GM21717 (cell line): ENCODE measurements around the gene SWAP70.
"Not testable (repeated sequence)": the region's sequence is repeated elsewhere in the genome, so short reads cannot be mapped to it uniquely, and the experiment has no call there.

Experiments used
- ATAC-seq: cut with Tn5 transposase; IDR thresholded peaks from one replicate; pipeline ENCODE4 v1.9.1; 2021; ENCODE audit warnings: mild to moderate bottlenecking, moderate library complexity; ENCODE audit not compliant: unreplicated experiment

Gene SWAP70

DNA sequence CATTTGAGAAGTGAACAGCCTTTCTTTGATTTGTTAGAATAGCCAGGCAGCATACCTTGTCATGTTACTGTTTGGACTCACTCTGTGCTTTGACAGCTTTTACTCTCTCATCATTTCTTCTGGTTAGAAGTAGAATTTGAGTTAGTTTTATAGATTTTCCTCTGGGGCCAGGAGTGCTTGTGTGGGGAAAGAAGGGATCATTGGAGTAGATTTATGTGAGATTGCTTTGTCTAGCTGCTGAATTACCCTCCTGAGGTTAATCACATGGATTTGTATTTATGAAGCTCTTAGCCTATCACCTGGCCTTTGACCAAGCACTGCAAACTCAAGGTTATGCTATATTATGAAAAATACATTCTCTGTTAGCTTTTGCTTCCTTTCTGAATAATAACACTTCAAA lies 54.3 kb downstream of the SWAP70 start:
- no peak for ATAC-seq

DNA sequence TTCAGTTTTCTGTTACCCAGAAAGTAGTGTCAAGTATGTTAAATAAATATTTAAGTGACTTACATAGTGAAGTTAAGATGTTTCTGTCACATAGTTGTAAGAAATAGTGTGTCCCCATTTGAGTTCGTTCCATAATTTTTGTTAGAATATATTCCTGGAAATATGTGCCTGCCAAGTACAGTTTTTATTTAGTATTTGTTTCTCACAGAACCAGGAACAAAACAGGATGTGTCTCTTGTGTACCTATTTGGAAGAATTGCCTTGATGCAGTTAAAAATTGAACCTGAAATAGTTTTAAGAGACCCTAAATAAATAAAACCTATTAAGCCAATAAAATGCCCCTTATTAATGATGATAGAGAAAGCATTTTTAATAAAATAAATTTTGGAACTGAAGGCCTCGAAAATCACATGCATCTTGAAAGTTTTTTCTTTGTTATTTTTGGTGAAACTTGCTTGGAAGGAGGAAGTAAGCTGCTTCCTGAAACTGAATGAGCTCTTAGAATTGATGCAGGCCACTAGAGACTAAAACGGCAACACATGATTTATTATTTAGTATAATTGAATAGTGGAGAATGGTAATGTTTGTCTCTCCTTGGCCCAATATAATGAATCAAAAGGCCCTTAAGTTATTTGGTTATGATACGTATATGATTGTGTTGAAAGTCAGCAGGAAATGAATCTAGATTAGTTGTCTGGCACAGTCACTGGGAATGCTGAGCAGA lies 55.9 kb downstream of the SWAP70 start:
- no peak for ATAC-seq

DNA sequence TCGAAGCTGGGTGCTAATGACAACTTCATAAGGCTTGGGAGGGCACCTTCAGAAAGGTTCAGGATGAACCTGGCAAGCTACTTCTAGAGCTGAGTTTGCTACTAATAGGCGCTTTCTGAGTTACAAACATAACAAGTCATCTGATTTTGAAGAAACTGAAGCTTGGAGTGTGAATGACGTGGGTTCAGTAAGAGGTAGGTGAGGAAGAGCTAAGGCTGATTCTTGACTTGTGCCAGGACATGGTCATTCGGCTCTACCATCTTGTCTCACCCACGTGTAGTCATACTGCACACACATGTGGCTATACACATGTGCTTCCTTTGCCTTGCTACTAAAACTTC lies 56.4 kb downstream of the SWAP70 start:
- ATAC-seq = no peak

DNA sequence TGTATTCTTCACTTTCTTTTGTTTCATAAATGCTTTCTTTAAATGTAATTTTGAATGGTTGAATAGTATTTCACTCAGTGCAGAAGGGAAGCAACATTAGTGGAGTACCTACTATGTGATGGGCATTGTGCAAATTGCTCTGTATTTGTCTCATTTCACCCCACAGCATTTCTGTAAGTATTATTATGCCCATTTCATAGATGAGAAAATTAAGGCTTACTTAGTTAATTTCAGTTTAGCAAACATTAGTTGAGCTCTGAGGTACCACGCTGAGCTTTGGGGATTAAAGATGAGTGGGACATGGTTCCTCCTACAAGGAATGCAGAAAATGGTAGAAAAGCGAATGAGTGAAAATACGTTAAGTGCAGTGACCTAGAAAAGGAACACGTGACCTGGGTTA lies 58.1 kb downstream of the SWAP70 start:
- no peak for ATAC-seq

DNA sequence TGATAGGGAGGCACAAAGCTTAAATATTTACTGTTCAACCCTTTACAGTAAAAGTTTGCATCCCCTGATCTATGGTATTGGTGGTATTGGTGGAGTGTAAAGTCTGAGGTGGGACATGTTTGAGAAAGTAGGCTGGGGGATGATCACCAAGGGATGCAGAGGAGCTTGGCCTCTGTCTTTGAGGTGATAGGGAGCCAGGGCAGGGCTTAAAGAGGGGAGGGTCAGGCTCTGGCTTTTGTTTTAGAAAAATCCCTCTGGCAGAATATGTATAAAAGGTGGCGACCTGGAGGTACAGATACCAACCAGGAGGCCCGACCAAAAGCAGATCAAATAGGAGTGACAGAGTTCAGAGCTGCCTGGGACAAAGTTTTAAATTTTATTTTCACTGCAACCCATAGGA lies 59.0 kb downstream of the SWAP70 start:
- ATAC-seq = no peak

DNA sequence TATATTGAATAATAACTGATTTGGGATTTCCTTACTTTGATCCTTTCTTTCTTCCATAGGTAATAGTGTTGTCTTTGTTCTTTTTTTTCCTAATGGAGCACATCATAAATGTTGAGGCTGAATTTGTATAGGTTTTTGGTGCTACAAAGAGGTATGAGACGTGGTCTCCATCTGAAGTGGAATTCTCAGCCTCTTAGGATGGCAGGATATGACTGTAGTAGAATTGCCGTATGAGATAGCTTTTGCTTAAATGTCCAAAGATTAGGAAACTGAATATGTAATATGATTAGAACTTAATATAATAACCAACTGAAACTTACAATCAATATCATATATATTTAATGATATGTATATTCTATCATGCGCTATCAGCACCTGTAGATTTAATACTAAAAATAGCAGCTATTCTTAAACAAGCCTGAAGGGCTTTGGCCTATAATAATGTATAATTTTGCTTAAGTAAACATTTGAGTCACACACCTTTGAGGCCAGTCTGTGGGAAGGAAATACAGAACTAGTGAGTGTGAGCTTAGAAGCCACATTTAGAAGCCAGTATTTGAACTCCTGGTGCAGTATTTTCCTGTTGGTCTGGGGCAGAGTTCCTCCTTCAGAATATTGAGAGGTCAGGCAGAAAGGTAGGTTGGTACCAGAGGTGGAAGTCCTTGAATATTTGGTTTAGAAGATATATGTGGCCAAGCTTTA lies 62.6 kb downstream of the SWAP70 start:
- ATAC-seq = no peak

DNA sequence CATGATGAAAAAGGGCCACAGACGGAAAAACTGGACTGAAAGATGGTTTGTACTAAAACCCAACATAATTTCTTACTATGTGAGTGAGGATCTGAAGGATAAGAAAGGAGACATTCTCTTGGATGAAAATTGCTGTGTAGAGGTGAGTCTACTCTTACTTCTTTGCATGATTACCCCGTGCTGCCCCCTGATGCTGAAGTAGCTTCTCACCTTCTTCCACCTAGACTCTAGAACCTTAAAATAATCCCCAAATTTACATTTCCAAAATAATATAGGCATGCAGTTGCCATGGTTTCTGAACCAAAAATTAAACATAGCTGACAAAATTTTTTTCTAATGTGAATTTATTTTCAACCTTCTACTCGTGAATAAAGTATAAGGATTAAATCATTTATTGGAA lies 64.2 kb downstream of the SWAP70 start:
- ATAC-seq = no peak

DNA sequence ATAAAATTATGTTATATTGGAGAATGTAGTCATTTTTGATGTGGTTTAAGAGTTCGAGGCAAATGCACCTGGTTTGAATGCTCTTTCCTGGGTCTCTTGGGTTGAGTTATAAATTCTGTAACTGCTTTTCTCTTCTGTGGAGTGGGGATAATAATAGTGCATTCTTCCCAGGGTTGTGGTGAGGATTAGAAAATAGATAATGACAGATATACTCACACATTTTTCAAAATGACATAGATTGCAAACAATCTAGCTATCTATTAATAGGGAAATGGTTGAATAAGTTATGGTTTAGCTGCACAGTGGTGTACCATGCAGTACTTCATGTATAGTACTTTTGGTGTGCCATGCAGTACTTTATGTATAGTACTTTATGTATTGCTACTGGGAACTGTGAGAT lies 67.4 kb downstream of the SWAP70 start:
- ATAC-seq = no peak

DNA sequence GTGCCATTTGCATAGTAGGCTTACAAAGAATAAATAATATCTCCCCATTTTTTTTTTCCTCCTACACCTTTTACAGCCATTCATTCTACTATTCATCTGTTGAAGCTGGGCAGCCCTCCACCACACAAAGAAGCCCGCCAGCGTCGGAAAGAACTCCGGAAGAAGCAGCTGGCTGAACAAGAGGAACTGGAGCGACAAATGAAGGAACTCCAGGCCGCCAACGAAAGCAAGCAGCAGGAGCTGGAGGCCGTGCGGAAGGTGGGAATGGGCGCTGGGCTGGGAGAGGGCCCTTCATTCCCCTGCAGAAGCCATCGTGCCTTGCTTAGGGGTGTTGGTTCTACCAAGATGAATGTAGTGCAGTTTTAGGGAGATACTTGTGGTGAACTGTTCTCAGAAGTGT lies 68.6 kb downstream of the SWAP70 start:
- ATAC-seq = no peak

DNA sequence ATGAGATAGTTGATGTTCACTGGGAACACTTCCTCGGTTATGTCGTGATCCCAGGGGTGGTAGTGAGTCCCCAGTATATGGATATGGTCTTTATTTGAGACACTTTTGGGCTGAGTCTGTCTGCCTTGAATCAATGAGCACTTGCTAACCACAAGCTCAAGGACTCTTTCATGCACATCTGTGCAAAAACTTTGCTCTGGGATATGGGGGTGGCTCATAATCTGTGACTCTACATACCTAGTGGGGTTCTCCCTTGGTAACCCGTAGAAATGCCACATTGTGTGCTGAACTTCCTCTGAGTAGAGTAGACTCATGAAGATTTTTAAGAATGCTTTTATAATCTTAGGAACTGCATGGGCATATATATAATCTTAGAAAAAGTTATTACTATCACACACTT lies 69.3 kb downstream of the SWAP70 start:
- no peak for ATAC-seq

DNA sequence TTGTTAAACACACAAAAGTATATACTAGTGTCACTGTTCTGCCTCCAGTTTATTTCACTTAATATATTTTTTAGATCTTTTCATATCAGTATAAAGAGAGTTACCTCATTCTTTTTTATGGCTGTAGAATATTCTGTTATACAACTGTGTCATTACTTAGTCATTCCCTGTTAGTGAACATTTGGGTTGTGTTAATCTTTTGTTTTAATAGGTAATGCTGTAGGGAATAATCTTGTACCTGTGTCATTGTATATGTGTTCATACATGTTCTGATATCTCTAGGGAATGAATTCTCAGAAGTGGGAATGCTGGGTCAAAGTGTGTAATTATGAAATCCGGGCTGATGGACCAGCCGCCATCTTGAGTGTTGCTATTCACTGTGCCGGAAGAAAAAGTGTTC lies 71.4 kb downstream of the SWAP70 start:
- ATAC-seq = no peak

DNA sequence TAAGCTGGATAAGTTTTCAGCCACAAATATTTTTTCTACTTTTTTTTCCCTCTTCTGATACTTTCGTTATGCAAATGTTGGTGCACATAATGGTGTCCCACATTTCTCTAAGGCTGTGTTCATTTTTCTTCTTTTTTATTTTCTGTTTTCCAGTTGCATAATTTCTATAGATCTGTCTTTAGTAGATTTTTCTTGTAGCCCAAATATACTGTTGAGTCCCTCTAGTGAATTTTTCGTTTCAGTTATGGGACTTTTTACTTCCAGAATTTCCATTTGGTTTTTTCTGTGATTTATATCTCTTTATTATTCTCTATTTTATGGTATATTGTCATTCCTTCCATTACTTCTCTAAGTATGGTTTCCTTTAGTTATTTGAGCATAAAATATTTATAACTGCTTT lies 72.0 kb downstream of the SWAP70 start:
- no peak for ATAC-seq

DNA sequence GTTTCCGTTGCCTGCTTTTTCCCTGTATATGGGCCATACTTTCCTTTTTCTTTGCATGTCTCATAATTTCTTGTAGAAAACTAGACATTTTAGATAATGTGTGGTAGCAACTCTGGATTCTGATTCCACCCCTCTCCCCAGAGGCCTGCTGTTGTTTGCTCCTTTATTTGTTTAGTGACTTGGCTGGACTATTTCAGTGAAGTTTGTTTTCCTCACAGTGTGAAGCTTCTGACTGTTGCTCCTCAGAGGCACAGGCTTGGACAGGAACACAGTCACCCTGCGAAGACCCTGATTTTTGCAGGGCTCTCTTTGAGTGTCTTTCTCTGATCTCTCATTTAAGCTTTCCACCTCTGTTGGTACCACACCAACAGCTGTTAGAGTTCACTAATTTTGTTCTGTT lies 72.5 kb downstream of the SWAP70 start:
- ATAC-seq = no peak

DNA sequence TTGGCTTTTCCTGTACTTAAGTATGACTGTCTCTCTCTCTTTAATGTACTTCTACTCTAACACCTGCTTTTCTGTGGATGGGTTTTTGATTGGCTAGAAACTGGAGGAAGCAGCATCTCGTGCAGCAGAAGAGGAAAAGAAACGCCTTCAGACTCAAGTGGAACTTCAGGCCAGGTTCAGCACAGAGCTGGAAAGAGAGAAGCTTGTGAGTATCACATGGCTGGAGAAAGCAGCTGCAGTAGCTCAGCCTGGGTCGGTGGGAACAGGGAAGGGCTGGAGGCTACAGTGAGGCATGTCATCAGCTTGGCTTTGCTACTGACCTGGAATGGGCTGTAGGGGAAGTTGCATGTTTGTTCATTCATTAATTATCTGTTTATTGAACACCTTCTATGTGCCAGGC lies 74.2 kb downstream of the SWAP70 start:
- ATAC-seq = no peak

DNA sequence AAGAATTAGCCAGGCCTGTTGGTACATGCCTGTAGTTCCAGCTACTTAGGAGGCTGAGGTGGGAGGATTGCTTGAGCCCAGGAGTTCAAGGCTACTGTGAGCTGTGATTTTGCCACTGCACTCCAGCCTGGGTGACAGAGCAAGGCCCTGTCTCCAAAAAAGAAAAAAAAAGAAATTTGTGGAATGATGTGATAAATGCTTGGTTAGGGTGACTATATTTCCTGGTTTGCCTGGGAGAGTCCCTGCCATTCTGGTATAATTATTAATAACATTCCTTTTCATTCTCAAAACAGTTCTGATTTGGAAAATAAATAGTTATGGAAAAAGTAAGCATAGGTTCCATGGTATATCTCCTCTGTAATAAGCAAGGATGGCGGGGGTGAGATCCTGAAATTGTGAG lies 74.8 kb downstream of the SWAP70 start:
- no peak for ATAC-seq

DNA sequence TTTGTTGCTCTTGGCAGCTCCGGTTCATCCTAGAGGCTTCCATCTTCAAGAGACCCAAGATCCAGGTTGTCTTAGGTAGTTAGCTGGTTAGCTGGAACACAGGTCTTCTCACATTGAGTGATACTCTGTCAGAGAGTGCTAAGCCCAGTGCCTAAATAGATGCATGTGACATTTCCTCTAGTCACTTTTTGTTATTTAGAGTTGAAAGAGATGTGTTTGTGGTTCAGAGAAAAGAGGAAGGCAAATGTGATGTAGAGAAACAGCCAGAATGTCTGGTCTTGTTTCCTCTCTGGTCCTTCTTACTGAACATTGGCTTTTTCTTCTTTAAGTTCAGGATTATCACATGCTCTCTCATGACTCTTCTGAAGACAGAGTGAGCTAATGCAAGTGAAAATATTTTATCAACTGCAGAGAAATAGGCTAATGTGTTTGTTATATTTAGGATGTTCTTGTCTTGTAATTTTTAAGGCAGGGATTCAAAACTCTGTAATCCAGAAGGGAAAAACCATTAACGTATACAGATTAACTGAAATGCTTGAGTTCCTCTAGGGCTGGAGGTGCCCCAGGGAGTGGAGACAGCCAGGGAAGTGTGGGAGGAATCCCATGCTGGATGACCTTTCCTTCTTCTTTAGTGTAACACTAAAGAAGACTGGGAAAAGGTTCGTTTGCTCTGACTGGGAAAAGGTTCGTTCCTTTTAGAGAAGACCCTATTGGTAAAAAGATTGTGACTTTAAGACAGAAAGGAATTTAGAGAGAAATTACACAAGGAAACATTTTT lies 75.4 kb downstream of the SWAP70 start:
- no peak for ATAC-seq

DNA sequence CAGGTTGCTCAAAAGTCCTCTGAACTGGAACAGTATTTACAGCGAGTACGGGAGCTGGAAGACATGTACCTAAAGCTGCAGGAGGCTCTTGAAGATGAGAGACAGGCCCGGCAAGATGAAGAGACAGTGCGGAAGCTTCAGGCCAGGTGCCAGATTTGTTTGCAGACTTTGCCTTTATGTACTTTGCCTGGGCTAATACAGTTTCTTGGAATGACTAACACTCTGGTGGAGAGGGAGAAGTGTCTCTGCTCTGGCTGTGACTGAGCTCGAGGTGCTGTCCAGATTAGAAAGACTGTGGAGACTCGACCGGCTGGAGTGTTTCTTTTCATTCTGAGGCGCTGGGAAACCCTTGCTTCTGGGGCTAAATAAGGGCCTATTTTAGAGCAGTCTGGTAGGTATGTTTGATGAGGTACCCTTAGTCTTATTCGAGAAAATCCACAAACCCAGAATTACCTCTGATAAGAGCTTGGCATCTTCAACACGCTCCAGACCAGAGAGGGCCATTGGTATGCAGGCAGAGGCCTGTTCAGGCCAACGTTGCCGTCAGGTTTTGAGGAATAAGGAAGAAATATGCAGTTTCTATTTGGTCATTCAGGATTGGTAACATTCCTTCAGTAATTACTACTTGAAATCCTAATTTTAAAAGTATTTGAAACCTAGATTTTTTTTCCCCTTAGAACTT lies 76.5 kb downstream of the SWAP70 start:
- no peak for ATAC-seq

DNA sequence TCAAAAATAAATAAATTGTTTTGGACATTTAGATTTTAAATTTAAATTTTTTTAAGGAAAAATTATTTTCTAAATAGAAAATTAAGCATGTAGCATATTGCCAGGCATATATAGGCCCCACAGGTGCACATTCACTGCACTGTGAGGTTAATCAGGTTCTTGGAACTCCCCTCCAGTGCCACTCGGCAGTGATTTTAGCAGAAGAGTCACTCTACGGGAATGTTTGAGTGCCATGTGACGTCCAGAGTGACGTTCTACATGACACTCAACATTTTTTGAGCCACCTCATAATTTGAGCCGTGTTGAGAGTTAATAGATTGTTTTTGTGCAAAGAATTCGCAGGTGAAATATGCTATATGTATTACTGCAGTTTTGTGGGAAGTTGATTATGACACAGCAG lies 77.4 kb downstream of the SWAP70 start:
- ATAC-seq = no peak

DNA sequence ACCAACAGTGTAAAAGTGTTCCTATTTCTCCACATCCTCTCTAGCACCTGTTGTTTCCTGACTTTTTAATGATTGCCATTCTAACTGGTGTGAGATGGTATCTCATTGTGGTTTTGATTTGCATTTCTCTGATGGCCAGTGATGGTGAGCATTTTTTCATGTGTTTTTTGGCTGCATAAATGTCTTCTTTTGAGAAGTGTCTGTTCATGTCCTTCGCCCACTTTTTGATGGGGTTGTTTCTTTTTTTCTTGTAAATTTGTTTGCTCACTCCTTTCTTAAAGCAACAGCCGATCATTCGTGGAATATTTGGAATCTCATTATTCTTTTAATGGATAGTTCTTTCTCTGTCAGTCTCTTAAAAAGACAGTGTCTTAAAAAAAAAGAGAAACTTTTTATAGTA lies 79.6 kb downstream of the SWAP70 start:
- ATAC-seq = not testable (repeated sequence)

DNA sequence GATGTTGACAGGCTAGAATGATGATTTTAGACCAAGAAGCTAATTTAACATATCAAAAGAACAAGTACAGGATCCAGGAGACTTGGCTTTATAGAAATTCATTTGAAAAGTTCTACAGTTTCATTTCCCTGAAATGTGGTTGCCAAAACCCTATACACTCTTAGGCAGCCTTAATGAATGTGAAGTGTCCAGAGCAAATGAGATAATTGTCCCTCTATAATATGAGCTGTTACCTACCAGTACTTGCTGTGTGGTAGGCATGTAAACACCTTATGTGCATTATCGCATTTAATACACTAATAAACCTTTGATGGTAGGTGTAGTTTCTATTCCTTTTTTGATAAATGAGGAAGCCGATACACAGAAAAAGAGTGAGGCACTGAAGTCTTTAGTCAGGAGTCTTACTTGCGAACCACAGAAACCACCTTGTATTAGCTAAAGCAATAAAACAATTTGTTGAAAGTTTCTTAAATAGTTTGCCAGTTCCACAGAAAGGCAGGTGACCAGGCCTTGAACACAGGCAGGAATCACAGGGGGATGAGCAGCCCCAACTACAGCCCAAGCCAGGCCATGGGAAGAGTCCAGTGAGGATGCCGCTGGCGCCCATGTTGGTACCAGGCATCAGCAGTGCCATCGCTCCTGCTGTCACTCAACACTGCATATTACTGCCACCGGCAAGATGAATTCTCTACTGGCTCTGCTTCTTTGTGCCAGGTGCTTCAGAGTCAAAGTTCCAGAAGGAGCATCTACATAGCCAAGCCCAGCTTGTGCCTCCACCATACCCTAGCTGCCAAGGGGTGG lies 81.7 kb downstream of the SWAP70 start:
- ATAC-seq = no peak

DNA sequence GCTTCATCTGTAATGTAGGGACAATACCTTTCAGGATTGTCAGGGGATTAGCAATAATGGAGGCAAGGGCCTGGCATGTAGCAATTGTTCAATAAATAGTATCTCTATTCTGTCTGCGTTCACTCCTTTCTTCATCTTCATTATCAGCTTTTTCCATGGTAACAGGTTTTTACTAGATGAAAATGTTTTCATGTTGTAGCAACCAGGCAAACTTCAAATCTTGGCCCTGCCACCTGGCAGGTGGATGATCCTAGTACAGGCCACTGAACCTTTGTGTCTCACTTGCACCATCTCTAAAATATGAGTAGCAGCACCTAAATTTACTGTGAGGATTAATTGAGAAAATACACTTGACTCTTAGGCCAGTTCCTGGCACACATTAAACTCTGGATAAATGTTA lies 83.4 kb downstream of the SWAP70 start:
- no peak for ATAC-seq
